ENCODE results near the gene BANF2.

BANF2 gene

GRCh38 chr20:17710379-17711266 lies 10.9 kb downstream of the BANF2 start:
- no peak for DNase-seq

- DNase-seq, result no peak
These were observed 11.5 kb downstream of the BANF2 start for GRCh38 chr20:17711267-17711627.

- DNase-seq, result no peak
These were observed 12.4 kb downstream of the BANF2 start for GRCh38 chr20:17712201-17712600.

GRCh38 chr20:17712708-17713107 lies 12.9 kb downstream of the BANF2 start:
- DNase-seq, result no peak

GRCh38 chr20:17714597-17714996 lies 14.8 kb downstream of the BANF2 start:
- DNase-seq, result no peak

- no peak for DNase-seq
These were observed 15.3 kb downstream of the BANF2 start for GRCh38 chr20:17715075-17715474.

GRCh38 chr20:17716331-17716730 lies 16.6 kb downstream of the BANF2 start:
- no peak for DNase-seq

GRCh38 chr20:17720755-17721154 lies 21.0 kb downstream of the BANF2 start:
- DNase-seq, result no peak

GRCh38 chr20:17721802-17722486 lies 22.2 kb downstream of the BANF2 start:
- DNase-seq, result no peak

GRCh38 chr20:17722493-17723300 lies 22.9 kb downstream of the BANF2 start:
- no peak for DNase-seq

- DNase-seq, result no peak
These were observed 23.5 kb downstream of the BANF2 start for GRCh38 chr20:17723301-17723691.

GRCh38 chr20:17725094-17725835 lies 25.5 kb downstream of the BANF2 start:
- DNase-seq, result no peak

- DNase-seq, result no peak
These were observed 27.1 kb downstream of the BANF2 start for GRCh38 chr20:17726902-17727301.

GRCh38 chr20:17727351-17727750 lies 27.6 kb downstream of the BANF2 start:
- no peak for DNase-seq

- no peak for DNase-seq
These were observed 28.3 kb downstream of the BANF2 start for GRCh38 chr20:17728074-17728473.

GRCh38 chr20:17730071-17730470 lies 30.3 kb downstream of the BANF2 start:
- DNase-seq, result no peak

GRCh38 chr20:17731233-17731632 lies 31.5 kb downstream of the BANF2 start:
- DNase-seq, result no peak

- DNase-seq, result no peak
These were observed 33.2 kb downstream of the BANF2 start for GRCh38 chr20:17732907-17733521.

- DNase-seq, result no peak
These were observed 34.1 kb downstream of the BANF2 start for GRCh38 chr20:17733767-17734304.

GRCh38 chr20:17734374-17734773 lies 34.6 kb downstream of the BANF2 start:
- DNase-seq, result no peak

- no peak for DNase-seq
These were observed 35.5 kb downstream of the BANF2 start for GRCh38 chr20:17735206-17735804.

All from CD4-positive, alpha-beta T cell treated with Interleukin-4 for 1 hour (primary cell).